Hippocampal formation (tissue), 2 donors: ENCODE measurements around the gene ZNF785.
A peak's percentile ranks its signal among the peaks of the same experiment; 100 is the strongest.
"Not testable (repeated sequence)": the region's sequence is repeated elsewhere in the genome, so short reads cannot be mapped to it uniquely, and the experiment has no call there.

Experiments used
- DNase-seq, 2 donors: peaks; one replicate each; lab custom pipeline; 2025; lab: John Stamatoyannopoulos, UW

The ZNF785 gene

GRCh38 chr16:30539986-30540526, 45.4 kb downstream of the ZNF785 start:
- not testable (repeated sequence) for DNase-seq

GRCh38 chr16:30539000-30539964, 46.2 kb downstream of the ZNF785 start:
- no peak for DNase-seq

- not testable (repeated sequence) for DNase-seq
Observed at GRCh38 chr16:30536391-30537024, 49.0 kb downstream of the ZNF785 start.

- peak in 1 of 2 donors; percentile 41 for DNase-seq
Observed at GRCh38 chr16:30535777-30536190, 49.7 kb downstream of the ZNF785 start.

- no peak for DNase-seq
Observed at GRCh38 chr16:30535106-30535776, 50.3 kb downstream of the ZNF785 start.

GRCh38 chr16:30534368-30535105, 51.0 kb downstream of the ZNF785 start, which contains the start of gene ZNF747:
Gene ZNF747 (minus strand): TSS chr16:30534858. CDS start chr16:30534679, 179 bp downstream.
- peak; percentile 88 to 95 for DNase-seq

GRCh38 chr16:30533748-30534367, 51.6 kb downstream of the ZNF785 start:
- DNase-seq = no peak

GRCh38 chr16:30533146-30533522, 52.4 kb downstream of the ZNF785 start:
- DNase-seq = no peak

GRCh38 chr16:30532285-30533145, 53.0 kb downstream of the ZNF785 start:
- DNase-seq = no peak
